Renal cortex interstitium (tissue), 15 donors: ENCODE results near the gene LTF. TPM values are rescaled to one million over a fixed set of nuclear protein-coding genes. Genes with fewer than 3 reads are reported as not detected.

Source experiments
- DNase-seq, 11 donors: peaks; one replicate each; pipeline ENCODE4 v3.0.0-alpha.2; 2013; ENCODE audit warnings: low read depth in 9 of 11, low spot score in 4 of 11; ENCODE audit errors: extremely low read depth in 1 of 11
- long read RNA-seq, 16 experiments: transcript quantifications; one replicate each; lab custom pipeline, GENCODE V29; 2026
- polyA plus RNA-seq, 3 donors: library from polyadenylated mRNA; unstranded; fragments of 120-200 nt; gene quantifications; one replicate each; pipeline ENCODE4 v1.2.1, GENCODE V29; 2013; ENCODE audit not compliant: insufficient read length in 3 of 3

Gene LTF
- 1 to 10 TPM; 2.9 to 3.4 (median 3.3) TPM for polyA plus RNA-seq
- long read RNA-seq, donor 1, result 0 reads
- long read RNA-seq, donor 2, result 0 reads
- long read RNA-seq, donor 3, partial matches to known transcripts, result 0 of 3 reads
- long read RNA-seq, donor 3, other reads (novel, unspliced or antisense), result 0 of 3 reads
- long read RNA-seq, donor 4, partial matches to known transcripts, result 0 of 1 reads
- long read RNA-seq, donor 4, other reads (novel, unspliced or antisense), result 0 of 1 reads
- long read RNA-seq, donor 5, result 0 reads
- long read RNA-seq, donor 6, partial matches to known transcripts, result 5 of 5 reads
- long read RNA-seq, donor 6, other reads (novel, unspliced or antisense), result 0 of 5 reads
- long read RNA-seq, donor 7, result 0 reads
- long read RNA-seq, donor 8, partial matches to known transcripts, result 0 of 2 reads
- long read RNA-seq, donor 8, other reads (novel, unspliced or antisense), result 0 of 2 reads
- long read RNA-seq, donor 9, partial matches to known transcripts, result 0 of 1 reads
- long read RNA-seq, donor 9, other reads (novel, unspliced or antisense), result 0 of 1 reads
- long read RNA-seq, donor 10, result 0 reads
- long read RNA-seq, donor 11, result 0 reads
- long read RNA-seq, donor 12, result 0 reads
- long read RNA-seq, donor 13, result 0 reads
- long read RNA-seq, donor 14, partial matches to known transcripts, result 0 of 1 reads
- long read RNA-seq, donor 14, other reads (novel, unspliced or antisense), result 0 of 1 reads
- long read RNA-seq, donor 15, result 0 reads
- long read RNA-seq, donor 16, partial matches to known transcripts, result 0 of 5 reads
- long read RNA-seq, donor 16, other reads (novel, unspliced or antisense), result 0 of 5 reads

GRCh38 chr3:46464326-46465195 lies at the start of gene LTF:
TSS of gene LTF (minus strand) at chr3:46464905. CDS start at chr3:46464867, 38 bp downstream.
- DNase-seq, result no peak

- no peak for DNase-seq
Measured at GRCh38 chr3:46512191-46512749, 47.6 kb upstream of the LTF start.

- no peak for DNase-seq
Measured at GRCh38 chr3:46509661-46510187, 45.0 kb upstream of the LTF start.

GRCh38 chr3:46508850-46509591 lies 44.3 kb upstream of the LTF start:
- no peak for DNase-seq

GRCh38 chr3:46506526-46506925 lies 41.8 kb upstream of the LTF start:
- no peak for DNase-seq

GRCh38 chr3:46505953-46506352 lies 41.2 kb upstream of the LTF start:
- DNase-seq, result no peak

GRCh38 chr3:46504789-46505188 lies 40.1 kb upstream of the LTF start:
- DNase-seq, result no peak

GRCh38 chr3:46503200-46503874 lies 38.6 kb upstream of the LTF start:
- DNase-seq, result no peak

GRCh38 chr3:46501702-46502101 lies 37.0 kb upstream of the LTF start:
- DNase-seq, result no peak

- DNase-seq, result no peak
Measured at GRCh38 chr3:46500656-46501635, 36.2 kb upstream of the LTF start.

GRCh38 chr3:46498916-46499519 lies 34.3 kb upstream of the LTF start:
- no peak for DNase-seq

GRCh38 chr3:46497556-46498265 lies 33.0 kb upstream of the LTF start, which contains the start of gene RTP3:
TSS of gene RTP3 (plus strand) at chr3:46497976. CDS start at chr3:46498063, 87 bp downstream.
- DNase-seq, result no peak

GRCh38 chr3:46496746-46497555 lies 32.2 kb upstream of the LTF start:
- no peak for DNase-seq

- DNase-seq, result no peak
Measured at GRCh38 chr3:46495901-46496456, 31.3 kb upstream of the LTF start.
